HL-60/S4 (cell line): ENCODE measurements around the gene FAM43B.

ENCODE experiments used
- in situ Hi-C: fragments of 300-500 bp; cut with MboI; formaldehyde crosslinking; loops from 2 replicates; pipeline ENCODE4 v1.14.3; 2022; ENCODE audit warnings: low sequenced_read_pairs

FAM43B gene

DNA sequence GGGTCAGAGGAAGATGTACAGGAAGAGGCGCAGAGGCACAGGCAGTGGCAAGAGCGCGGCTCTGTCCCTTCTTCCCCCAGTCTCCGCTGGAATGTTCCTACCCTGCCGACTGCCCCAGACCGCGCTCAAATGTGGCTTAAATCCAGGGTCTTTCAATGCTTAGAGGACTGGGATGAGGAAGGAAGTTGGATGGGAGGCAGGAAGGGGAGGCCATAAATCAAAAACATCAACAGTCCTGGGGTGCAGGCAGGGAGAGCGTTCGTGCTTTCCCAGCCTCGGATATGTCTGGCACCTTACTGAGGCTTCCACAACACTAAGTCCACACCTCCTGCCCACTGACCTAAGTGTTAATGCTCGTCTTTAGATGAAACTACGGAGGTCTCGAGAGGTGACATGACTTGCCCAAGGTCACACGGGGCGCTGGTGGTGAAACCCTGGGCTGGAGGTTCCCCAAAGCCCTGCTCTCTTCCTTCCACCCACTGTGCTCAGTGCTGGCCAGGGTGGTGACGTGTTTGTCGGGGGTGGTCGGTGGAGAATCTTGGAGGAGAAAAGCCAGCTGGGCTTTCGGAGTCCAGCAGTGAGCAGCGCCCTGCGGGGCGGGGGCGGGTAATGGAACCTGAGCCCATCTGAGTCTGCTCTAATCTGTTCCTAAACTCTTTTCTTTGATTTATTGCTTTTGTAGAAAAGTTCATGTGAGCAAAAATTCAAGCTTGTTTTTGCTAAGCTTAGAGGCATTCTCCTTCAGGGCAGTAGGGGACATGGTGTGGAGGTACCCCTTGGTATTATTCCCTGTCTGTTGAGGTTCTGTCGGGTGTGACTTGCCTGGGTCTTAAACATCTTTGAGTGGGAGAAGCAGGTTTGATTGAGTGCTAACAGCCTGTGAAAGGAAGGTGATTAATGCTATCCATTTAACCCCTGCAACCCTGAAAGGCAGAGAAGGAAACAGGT lies 37.2 kb downstream of the FAM43B start:
- in situ Hi-C loops: no loop called here

- in situ Hi-C loops: no loop called here
Observed at GRCh38 chr1:20590306-20590777, 38.0 kb downstream of the FAM43B start.

DNA sequence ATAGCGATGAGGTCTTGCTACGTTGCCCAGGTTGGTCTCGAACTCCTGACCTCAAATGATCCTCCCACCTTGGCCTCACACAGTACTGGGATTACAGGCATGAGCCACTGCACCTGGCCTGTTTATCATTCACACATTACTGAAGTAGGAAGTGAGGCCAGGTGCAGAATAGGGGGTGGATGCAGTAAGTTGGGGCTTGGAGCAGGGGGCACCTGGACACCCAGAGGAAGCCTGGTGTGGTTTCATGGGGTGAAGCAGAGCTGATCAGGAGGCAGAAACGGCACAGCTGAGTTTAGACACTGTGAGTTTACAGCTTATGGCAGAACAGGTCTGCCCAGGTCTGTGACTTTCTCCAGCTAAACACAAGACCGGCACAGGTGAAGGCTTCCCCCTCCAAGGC lies 41.4 kb downstream of the FAM43B start:
- in situ Hi-C loops: no loop called here

GRCh38 chr1:20594746-20595145 lies 42.4 kb downstream of the FAM43B start:
- in situ Hi-C loops: no loop called here

- in situ Hi-C loops: no loop called here
Observed at GRCh38 chr1:20596106-20596505, 43.7 kb downstream of the FAM43B start.

- in situ Hi-C loops: no loop called here
Observed at GRCh38 chr1:20597650-20598049, 45.3 kb downstream of the FAM43B start.

DNA sequence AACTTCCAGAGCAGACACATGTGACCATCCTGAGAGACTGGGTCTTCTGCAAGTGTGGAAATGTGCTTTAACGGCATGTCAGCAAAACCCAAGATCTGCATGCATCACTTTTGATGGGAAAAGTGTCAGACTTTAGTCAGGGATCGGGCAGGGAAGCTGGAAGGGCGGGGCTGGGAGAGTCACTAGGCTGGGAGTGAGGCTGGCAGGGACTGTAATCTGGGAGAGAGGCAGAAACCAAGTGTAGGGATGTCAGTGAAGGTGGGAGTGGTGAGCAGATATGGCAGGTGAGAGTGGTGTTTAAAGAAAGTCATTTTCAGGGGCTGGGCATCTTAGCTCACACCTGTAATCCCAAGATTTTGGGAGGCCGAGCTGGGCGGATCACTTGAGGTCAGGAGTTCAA lies 47.8 kb downstream of the FAM43B start:
- in situ Hi-C loops: no loop called here

DNA sequence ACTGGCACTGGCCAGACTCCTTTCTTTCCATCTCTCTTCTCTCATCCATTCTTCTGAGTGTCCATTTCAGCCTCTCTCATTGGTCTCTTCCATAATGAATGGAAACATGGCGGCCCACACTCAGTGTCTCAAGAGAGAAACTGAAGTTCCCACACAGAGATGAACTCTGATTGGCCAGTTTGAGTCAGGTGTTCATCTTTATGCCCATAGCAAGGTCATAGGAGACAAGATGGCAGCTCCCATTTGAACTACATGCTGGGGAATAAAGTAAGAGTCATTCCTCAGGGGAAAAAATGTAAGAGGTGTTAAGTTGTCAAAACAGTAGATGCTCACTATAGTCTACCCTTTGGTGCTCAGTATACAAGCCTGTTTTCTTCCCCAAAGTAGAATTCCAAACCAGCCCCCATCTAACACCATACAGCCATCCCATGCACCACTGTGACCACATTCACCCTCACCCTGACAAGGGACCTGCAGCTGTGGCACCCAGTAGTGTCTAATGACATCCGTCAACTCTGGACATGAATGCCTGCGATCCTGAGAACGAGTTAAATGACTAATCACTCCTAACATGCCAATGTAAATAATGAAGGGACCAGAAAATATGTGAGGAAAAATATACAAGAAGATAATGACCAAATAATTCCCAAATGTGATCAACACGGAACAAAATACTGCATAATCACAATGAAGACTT lies 48.9 kb downstream of the FAM43B start:
- in situ Hi-C loops: no loop called here

DNA sequence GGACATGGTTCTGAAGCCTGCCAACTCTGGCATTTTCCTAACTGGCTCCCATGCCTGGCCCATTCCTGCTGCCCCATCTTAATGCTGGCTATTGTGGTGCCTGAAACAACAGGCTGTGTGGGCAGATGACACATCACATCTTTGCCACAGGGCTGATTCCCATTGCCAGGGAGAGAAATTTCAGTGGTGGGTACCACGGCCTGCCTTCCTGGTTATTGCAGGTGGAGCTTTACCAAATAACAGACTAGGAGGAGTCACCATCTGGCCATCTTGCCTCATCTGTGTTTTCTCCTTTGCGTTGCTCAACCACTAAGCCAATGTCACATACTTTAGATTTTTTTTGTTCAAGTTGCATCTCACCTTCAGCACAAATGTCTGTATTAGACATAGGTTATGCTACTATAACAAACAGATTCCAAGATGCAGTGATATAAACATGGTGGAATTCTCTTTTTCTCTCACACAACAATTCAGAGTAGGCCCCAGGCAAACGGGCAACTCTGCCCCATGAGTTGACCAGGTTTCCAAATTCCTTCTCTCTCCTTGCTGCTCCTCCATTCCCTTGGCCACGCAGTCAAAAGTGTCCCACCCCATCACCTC lies 50.6 kb downstream of the FAM43B start:
- in situ Hi-C loops: no loop called here

- in situ Hi-C loops: no loop called here
Observed at GRCh38 chr1:20603504-20604464, 51.4 kb downstream of the FAM43B start.
